GM21423 (cell line): ENCODE measurements around the gene CAPZB.

ENCODE experiments used
- ATAC-seq: cut with Tn5 transposase; IDR thresholded peaks from one replicate; pipeline ENCODE4 v1.9.1; 2021; ENCODE audit warnings: mild to moderate bottlenecking, moderate library complexity; ENCODE audit not compliant: unreplicated experiment

The CAPZB gene

DNA sequence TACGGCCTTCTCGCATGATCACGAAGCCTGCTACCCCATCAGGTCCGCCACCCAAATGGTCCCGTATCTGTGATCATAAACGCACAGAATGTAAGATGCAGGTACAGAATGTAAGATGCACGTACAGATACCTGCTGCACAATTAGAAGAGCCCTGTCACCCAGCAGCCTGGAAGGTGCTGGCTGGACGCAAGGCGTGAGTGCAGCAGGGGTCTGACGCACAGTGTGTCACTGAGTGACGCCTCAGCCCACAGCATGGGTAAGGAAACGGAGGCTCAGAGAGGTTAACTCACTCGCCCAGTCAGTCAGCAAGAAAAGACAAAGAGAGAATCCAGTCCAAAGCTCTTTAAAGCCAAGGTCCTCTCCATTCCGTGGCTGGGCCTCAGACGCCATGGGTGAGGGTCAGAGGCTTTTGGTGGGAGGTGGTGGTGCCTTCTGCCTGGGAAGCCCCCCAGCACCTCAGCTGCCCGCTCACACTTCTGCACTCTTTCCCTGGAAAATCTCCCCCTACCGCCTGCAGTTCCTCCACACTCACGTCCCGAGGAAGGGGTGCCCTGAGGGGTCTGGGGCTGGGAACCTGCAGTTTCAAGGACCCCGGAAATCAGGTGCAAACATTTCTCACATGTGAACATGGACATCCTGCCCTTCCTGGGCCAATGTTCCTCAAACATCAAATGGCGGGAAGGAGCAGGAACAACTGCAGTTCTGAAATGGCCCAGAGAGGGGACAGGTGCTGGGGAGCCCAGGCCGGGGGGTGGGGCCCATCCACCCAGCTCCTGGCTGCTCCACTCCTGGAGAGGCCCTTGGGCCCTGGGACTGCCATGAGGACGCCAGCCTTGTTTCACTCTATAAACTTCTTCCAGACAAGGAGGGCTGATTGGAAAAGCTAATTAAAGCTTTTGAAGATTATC, 113.9 kb downstream of the CAPZB start:
- ATAC-seq = no peak

DNA sequence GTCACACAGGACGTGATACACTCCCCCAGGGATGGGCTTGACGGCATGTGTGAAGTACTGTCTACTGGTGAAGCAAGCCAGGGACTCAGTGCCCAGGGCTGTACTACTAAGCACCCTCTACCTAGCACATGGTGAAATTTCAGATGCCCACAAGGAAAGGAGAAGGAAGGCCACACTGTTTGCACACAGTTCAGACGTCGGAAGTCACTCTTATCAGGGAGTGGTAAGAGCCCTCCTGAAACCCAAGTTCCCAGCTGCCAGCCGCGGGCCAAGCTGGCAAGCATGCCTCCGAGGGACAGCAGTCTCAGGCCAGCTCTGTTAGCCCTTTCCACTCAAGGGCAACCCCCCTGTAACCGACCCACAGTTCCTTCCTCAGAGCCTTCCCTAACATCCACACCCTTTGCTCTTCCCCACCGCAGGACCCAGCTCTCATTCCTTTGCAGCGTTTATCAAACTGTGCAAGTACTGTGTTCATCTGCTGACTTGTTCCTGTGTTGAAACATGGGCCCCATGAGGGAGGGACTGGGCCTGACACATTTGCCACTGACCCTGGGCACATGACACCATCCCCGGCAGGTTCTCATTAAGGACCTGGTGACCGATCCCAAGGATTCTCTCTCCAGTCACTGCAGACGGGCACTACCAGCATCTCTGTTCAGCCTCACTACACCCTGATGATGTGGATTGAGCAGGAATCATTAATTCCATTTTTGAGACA, 114.7 kb downstream of the CAPZB start:
- no peak for ATAC-seq

DNA sequence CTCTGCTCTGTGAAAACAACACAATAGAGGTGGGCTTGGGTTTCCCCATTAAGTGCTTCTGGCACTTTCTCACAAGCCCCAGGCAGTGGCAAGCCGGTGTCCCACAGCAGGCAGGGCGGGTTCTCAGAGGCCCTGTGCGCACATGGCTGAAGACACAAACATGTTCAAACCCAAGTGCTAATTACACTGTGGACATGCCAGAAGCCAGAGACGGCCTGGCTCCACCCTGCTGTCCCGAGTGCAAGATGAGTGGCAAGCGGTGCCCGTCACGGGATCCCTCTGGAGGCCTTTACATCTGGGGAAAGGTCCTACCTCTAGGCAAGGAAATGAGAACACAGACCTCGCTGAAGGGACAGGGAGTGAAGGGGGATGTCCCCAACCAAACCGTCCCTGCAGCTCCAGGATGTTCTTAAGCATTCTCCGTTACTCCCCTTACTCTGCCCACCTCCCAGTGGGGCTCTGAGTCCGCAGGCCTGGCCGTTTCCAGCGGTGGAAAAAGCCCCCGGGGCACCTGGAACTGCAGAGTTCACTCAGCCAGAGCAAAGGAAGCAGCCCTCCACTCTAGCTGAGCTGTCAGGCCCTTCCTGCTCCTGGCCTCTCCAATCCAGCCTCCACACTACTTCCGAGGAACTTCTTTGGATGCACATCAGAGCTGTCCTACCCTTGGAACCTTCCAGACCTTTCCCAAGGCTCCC, 115.8 kb downstream of the CAPZB start:
- ATAC-seq = no peak

DNA sequence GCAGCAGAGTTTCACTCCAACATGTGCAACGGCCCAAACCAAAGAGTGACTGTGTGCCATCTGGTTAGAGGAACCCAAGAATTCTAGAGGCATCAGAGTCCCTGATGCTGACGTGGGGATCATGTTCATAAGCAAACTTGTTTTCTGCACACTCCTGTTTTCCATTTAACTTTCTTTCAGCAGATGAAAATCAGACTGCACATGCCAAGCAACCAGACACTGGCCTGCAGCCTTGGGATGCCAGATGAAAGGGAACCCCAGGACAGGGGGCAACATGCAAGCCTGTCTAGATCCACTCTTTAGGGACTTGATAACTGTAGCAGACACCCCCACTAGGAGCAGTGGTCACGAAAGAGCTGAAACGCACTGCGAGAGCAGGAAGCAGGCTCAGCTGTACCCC, 116.4 kb downstream of the CAPZB start:
- ATAC-seq = no peak

DNA sequence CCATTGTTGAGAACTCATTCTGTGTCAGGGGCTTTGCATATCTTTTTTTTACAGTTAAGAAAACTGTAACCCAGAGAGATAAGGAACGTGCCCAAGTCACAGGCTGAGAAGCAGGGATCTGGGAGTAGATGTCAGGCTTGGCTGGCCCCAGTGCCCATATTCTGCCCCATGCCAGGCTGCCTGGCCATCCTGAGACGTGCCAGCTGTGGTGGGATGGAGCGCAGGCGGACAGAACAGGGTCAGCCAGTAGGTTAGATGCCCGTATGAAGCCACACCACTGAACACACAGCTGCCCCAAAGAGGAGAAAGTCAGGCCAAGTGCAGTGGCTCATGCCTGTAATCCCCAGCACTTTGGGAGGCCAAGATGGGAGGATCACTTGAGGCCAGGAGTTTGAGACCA, 117.3 kb downstream of the CAPZB start:
- ATAC-seq = no peak

DNA sequence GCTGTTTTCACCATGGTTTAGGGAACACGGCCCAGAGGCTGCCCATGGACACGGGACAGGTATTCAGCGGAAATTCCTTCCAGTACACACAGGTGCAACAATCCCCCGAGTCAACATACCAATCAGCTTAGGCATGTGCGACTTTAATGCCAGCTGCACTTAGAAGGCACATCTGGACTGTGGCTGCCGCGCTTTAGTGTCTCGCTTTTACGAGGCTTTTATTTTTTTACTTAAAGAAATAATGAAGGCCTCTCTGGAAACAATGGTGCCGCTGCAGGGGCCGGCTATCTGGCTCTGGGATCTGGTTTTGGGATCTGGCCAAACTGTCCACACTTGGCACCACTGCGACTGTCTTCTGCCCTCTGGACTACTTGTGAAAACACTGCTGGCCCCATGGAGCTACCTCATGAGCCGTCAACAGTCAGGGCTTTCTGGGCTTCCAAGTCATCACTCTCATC, 117.7 kb downstream of the CAPZB start:
- no peak for ATAC-seq

DNA sequence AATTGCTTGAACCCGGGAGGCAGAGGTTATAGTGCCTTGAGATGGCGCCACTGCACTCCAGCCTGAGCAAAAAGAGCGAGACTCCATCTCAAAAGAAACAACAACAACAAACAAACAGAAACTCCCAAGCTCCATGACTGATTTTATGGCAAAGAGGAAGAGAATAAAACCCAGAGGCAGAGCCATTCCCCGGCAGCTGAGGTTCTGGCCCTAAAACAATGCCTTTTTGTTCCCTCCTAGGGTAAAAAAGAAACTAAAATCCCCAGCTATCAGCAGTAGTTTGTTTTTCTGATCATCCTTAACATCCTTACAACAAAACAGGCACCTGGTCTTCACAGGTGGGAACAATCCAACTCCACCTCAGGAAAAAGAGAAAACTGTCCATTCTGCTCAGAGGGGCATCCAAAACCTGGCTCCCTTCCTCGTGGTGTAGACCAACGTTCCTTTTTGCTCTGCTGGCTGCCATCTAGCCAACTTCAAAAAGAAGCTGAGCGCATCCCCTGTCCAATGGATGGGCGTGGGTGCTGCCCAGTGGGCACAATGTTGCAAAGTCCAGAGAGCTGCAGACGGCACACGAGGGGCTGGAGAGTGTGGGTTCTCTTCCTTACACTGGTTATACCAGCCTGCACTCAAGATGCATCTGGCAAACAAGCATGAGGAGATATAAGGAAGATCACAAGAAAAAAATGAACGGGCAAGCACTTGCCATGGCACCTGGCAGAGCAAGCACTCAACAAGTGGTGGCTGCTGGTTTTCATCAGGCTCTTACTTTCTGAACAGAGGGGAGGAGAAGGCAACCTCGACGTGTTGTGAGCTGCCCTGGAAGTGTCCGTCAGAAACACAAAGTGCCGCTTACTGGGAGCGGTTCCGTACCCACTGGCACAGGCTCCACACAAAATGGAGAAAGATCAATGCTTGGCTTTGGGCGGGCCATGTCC, 118.5 kb downstream of the CAPZB start:
- ATAC-seq = no peak

DNA sequence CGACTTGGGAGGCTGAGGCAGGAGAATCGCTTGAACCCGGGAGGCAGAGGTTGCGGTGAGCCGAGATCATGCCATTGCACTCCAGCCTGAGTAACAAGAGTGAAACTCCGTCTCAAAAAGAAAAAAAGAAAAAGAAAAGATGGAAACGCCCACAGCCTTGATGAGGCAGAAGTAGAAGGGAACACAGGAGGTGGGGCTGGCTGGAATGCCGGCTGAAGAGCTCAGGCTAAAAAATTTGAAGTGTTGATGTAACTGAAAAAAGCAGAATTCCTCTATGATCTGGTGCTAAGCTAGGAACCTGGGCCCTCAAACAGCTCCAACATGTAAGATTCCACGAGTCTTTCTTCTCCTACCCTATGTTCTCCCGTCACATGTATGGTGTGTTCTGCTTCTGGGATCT, 119.6 kb downstream of the CAPZB start:
- no peak for ATAC-seq

DNA sequence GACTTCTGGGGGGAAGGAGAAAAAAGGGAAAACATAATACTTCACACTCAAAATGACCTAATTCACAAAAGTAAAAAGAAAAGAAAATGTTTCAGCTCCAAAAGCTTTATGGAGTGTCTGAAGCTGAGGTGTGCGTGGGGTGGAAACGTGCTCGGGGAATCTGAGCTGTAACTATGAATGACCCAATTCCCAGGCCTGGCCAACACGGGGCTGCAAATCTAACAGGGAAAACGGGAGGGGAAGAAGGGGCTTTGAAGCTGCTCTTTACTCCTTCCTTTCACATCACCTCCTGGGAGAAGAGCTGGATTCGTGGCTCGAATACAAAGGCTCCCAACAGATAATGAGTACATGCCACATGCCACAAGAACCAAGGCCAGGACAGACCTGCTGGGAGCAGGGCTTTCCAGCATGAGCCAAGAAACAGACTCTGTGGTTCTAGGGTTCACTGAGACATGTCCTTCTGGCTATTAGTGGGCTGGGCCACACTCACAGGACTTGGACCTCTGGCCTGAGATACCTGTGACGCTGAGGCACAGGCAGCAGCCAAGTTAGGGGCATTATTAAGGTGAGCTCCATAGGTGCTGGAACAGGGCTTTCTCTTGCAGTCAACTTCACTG, 121.7 kb downstream of the CAPZB start:
- ATAC-seq = no peak

DNA sequence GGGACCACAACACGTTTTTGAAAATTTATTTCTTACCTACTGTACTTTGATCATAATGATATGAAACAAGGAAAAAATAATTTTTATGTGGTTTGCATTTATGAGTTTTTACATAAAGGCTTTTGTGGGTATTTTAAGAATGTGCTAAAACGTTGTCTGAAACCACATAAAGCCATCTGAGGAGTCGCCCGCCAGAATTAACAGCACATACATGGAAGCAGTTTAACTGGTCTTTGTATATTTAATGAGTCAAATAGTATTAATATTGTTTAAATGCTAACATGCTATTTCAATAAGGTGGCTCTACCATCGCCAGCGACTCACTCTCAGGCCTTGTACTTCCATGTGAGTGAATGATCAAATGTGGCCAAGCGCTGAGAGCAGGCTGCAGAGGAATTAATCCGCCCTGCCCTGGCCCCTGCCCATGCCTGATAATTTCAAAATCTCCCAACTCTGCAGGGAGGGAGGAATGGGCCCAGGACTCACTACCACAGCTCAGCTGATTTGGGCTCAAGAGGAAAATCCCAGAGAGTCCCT, 123.7 kb downstream of the CAPZB start:
- ATAC-seq = no peak

DNA sequence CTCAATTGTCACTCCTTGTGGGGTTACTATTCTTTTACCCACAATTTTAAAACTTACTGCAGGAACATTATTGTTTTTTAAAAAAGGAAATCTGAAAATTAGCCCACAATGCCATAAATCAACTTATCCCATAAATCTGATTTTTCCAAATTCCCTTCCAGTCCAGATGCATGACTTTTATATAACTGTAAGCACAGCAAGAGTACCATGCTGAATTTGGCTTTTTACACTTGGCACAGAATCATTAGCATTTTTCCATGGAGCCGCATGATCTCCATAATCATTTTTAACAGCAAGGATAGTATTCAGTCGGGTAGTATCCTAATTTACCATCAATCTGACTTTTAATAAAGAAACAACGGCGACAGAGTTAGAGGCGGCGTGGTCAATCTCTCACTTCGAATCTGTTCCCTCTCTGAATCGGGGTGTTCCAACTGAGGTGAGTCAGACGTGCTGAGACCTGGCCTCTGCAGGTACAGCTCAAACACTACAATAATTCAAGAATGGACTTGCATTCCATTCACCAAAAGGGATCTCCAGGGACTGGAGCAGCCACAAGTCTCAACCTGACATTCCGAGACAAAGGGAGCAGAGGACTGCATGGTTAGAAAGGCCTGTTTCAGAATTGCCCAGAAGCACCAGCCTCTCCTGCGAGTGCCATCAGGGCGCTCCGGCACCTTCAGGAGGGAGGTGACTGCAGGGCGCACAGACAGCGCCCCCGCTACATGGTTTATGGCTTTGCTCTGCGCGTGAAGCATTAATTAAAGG, 124.3 kb downstream of the CAPZB start:
- no peak for ATAC-seq

DNA sequence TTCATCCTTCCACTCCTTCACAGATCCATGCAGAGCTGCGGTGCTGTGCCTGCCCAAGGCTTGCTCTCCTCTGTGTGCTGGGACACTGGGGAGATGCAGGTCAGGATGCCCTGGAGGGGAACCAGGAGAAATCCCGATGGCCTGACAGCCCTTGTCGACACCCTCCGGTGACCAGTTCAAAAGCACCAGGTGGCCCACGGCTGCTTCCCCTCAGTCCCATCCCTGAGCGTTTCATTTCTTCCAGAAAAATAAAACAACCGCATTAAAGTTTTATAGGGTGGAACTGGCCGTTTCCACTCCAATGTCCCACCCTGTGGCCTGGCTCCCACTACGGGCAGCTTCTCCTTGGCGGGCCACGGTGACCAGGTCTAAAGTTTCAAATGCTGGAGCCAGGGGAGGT, 124.9 kb downstream of the CAPZB start:
- no peak for ATAC-seq

DNA sequence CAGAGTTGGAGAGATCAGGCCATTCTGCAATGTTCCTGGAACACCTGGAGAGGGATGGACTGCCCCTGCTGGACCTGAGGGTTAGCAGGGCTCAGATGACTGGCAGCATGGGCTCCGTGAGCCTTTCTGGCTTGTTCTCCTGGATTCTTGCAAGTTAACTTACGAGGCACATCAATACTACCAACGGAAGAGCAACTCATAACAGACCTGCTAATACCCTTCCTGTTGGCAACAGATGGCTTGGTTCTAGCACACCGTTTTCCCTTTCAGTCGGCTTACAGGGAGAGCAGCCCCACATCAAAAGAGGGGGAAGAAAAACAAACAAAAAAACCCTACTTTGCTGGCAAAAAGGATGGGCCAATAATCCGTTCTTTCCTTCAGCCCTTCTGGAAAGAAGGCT, 125.3 kb downstream of the CAPZB start:
- ATAC-seq = no peak

DNA sequence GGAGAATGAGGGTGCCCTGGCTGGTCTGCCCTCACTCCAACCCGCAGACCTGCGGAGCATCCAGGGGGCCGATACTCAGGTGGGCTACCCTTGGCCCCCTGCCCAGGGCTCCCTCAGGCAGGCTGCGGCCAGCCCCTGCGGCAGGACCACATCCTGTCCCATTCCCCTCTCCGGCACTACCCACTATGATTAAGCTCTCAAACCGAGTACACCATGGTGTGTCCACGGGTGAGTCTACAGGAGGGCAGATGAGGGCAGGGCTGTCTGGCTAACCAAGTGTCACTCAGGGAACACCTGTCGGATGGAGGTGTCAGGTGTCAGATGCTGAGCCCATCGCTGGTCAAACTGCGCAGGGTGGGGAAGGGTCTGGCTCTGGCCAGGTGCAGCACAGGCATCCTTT, 126.0 kb downstream of the CAPZB start:
- no peak for ATAC-seq

DNA sequence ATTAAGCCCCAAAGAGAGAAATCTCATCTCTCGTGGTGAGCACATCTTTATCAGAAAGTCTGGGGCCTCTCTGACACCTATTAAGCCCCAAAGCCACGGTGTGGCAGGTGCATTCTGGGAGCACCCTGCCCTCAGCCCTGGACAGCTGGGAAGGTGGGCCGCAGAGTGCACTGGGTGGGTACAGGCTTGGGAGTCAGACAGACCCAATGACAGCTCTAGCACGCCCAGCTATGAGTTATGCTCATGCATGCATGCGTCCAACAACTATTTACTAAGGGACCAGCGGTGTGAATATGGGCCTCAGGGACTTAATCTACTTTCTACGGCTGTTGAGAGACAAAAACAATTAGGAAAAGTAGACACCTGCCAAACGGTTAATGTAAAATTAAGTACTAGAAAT, 126.6 kb downstream of the CAPZB start:
- ATAC-seq = no peak

DNA sequence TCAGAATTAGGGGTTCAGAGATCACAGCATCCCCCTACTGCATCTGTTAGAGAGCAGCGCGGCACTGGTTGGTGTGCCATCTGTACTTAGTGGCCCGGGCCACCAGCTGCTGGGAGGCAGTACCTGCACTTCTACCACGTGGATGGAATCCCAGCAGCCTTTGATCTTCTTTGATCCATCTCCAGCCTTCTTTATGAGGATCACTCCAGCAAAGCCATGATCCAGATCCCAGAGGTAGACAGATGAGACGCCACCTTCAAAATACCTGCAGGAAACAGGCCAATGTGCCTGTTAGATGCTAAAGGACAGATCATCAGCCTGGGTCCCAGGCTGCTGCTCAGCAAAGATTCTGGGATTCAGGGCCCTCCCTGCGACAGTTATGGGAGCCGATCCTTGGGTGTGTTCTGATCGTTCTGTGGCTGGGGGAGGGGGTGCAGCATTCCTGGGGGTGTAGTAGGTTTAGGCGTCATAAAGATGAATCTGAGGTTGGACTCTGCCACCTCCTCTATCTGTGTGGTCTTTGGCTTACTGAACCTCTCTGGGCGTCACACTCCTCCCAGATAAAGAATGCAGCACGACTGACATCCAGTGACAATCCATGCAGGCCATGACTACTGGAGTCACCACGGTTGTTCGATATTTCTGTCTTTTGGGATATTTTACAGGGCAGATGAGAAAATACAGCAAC, 127.9 kb downstream of the CAPZB start:
- ATAC-seq = no peak

DNA sequence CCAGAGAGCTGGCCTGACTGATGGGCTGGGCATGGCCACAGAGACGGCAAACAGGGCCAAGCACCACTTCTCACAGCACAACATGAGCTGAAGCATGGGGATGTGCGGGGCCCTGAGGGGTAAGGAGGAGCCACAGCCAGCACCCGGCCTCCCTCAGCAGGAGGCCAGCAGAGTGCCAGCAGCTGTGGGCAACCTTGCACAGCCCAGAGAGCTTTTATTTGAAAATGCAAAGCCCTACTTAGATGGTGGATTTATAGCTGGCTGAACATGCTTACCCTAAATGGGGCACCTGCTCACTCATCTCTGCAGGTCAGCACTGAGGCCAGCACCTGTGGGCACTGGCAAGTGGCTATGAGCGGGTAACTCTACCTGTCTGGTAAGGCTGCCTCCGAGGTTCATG, 129.1 kb downstream of the CAPZB start:
- no peak for ATAC-seq

DNA sequence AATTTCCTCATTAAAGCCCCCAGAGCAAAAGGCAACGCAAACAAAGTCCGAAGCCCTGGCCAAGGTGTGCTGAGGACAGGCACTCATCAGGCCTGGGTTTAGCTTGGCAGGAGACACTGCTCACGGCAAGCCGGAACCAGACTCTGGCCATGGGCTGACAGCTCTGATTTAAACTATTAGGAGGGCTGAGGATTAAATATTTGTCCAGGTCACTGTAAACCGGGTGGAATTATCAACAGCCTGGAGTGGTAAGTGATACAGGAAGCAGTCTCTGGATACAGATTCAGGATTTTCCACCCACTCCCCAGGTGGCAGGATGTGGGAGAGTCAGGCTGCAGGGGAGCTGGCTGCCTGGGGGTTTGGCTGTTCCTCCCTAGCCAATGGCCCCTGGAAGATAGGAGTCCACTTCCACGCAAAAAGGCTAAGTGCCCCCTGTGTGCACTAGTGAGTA, 130.8 kb downstream of the CAPZB start:
- no peak for ATAC-seq
